ENCODE measurements around the gene EPB41L1.

- TF ChIP-seq, protein P1, sequence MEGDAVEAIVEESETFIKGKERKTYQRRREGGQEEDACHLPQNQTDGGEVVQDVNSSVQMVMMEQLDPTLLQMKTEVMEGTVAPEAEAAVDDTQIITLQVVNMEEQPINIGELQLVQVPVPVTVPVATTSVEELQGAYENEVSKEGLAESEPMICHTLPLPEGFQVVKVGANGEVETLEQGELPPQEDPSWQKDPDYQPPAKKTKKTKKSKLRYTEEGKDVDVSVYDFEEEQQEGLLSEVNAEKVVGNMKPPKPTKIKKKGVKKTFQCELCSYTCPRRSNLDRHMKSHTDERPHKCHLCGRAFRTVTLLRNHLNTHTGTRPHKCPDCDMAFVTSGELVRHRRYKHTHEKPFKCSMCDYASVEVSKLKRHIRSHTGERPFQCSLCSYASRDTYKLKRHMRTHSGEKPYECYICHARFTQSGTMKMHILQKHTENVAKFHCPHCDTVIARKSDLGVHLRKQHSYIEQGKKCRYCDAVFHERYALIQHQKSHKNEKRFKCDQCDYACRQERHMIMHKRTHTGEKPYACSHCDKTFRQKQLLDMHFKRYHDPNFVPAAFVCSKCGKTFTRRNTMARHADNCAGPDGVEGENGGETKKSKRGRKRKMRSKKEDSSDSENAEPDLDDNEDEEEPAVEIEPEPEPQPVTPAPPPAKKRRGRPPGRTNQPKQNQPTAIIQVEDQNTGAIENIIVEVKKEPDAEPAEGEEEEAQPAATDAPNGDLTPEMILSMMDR (conservative IDR thresholded peaks at IDR 0.05; ENCODE audit: low read depth in 2 of 2): no peak
- TF ChIP-seq, protein P2, sequence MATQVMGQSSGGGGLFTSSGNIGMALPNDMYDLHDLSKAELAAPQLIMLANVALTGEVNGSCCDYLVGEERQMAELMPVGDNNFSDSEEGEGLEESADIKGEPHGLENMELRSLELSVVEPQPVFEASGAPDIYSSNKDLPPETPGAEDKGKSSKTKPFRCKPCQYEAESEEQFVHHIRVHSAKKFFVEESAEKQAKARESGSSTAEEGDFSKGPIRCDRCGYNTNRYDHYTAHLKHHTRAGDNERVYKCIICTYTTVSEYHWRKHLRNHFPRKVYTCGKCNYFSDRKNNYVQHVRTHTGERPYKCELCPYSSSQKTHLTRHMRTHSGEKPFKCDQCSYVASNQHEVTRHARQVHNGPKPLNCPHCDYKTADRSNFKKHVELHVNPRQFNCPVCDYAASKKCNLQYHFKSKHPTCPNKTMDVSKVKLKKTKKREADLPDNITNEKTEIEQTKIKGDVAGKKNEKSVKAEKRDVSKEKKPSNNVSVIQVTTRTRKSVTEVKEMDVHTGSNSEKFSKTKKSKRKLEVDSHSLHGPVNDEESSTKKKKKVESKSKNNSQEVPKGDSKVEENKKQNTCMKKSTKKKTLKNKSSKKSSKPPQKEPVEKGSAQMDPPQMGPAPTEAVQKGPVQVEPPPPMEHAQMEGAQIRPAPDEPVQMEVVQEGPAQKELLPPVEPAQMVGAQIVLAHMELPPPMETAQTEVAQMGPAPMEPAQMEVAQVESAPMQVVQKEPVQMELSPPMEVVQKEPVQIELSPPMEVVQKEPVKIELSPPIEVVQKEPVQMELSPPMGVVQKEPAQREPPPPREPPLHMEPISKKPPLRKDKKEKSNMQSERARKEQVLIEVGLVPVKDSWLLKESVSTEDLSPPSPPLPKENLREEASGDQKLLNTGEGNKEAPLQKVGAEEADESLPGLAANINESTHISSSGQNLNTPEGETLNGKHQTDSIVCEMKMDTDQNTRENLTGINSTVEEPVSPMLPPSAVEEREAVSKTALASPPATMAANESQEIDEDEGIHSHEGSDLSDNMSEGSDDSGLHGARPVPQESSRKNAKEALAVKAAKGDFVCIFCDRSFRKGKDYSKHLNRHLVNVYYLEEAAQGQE (IDR thresholded peaks at IDR 0.05; ENCODE audit: unreplicated experiment): no peak
- no peak for TF ChIP-seq POLR2AphosphoS5 (IDR thresholded peaks at IDR 0.05; ENCODE audit: low read depth)
- no peak for TF ChIP-seq CREB1 (CRISPR knock-in tag; IDR thresholded peaks at IDR 0.05; ENCODE audit: low read depth)
- TF ChIP-seq EZH2 (IDR thresholded peaks at IDR 0.05; ENCODE audit: low read depth, unreplicated experiment): no peak
- no peak for TF ChIP-seq STAT1 (IDR thresholded peaks at IDR 0.05; ENCODE audit: unreplicated experiment)
- no peak for TF ChIP-seq ZNF462 (CRISPR knock-in tag; IDR thresholded peaks at IDR 0.05)
- no peak for TF ChIP-seq NANOG (IDR thresholded peaks at IDR 0.05; ENCODE audit: borderline replicate concordance)
- TF ChIP-seq JUNB (IDR thresholded peaks at IDR 0.05; ENCODE audit: unreplicated experiment): no peak
Measured at GRCh38 chr20:36206641-36207040, 52.1 kb downstream of the EPB41L1 start.
